NCI-H2196 (cell line): ENCODE measurements around the gene CACNG3.
"Not testable (repeated sequence)": the region's sequence is repeated elsewhere in the genome, so short reads cannot be mapped to it uniquely, and the experiment has no call there.

Experiments used
- DNase-seq: peaks from one replicate; lab custom pipeline; 2025; ENCODE audit not compliant: unreplicated experiment; lab: John Stamatoyannopoulos, UW

Gene CACNG3

DNA sequence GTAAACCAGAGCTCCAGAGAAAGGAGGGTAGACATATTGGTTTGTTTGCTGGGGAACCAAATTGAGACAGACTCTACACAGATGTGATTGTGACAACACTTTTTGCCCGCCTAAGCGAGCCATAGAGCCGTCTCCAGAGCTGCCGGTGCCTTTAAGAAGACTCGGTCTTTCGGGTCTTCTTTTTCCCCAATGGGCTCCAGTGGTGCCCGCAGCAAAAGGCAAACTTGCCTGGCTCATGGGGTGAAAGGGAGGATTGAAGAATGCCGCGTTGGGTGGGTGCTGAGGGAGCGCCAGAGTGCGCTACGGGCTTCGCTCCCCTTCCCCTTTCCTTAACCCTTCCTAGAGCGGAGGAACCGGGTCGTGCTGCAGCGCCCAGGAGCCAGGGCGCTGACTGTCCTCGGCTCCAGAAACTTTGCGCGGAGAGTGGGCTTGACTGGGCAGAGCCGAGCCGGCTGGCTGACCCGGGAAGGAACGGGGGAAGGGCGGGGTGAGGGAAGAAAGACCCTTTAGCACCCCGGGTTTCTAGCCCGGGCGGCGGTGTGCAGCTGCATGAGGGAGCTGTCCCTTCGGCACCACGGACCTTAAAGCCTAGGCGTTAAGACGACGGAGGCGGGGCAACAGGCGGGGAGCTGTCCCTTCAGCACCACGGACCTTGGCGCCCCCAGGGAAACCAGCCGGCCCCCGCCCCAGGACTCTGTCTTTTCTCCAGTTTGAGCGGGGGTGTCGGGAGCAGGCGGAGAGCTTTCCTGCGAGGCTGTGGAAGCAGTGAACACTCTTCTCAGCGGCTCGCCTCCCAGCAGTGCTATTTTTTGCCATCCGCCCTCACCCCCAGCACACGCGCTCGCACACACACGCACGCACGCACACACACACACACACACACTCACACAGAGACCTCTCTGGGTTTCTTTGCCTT is at the start of gene CACNG3:
CACNG3 (plus strand) TSS at position 880 of the 916 bp plus-strand sequence. CDS start 420 bp downstream, outside the sequence.
- no peak for DNase-seq

GRCh38 chr16:24206926-24207325 is 49.2 kb upstream of the CACNG3 start:
- no peak for DNase-seq

GRCh38 chr16:24208710-24209109 is 47.4 kb upstream of the CACNG3 start:
- DNase-seq, result no peak

- DNase-seq, result no peak
These were observed 41.1 kb upstream of the CACNG3 start for GRCh38 chr16:24214992-24215391.

DNA sequence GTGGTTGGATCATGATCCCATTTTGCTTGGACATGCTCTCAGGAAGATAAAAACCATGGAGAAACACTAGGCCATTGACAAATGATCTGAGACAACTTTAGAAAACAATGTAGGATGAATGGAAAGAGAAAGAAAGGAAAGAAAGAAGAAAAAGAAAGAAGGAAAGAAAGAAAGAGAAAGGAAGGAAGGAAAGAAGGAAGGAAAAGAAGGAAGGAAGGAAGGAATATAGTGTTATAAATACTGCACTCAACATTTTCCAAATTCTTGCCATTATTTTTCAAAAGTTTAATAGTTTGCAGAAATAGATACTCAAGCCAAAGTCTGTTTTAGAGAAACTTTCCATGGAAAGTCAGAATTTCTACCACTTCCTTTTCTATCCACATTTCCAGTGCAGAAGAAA is 39.2 kb upstream of the CACNG3 start:
- no peak for DNase-seq

GRCh38 chr16:24217461-24217860 is 38.7 kb upstream of the CACNG3 start:
- no peak for DNase-seq

GRCh38 chr16:24218299-24218698 is 37.8 kb upstream of the CACNG3 start:
- no peak for DNase-seq

- no peak for DNase-seq
These were observed 34.9 kb upstream of the CACNG3 start for GRCh38 chr16:24221219-24221618.

GRCh38 chr16:24228514-24228913 is 27.6 kb upstream of the CACNG3 start:
- DNase-seq, result no peak

GRCh38 chr16:24232936-24233335 is 23.2 kb upstream of the CACNG3 start:
- DNase-seq, result no peak

DNA sequence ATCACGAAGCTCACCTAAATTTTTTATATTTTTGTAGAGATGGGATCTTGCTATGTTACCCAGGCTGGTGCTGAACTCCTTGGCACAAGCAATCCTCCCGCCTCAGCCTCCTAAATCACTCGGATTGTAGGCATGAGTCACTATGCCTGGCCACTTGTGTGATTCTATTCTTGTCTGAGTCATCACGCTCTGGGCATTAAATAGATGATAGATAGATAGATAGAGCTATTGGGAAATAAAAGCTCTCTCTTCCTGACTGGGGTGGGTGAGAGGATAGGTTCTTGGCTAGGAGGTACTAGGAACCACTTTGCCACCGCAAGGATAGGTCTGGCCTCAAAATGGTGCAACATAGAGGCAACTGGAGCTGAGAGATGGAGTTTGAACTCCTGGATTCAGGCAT is 21.4 kb upstream of the CACNG3 start:
- DNase-seq, result no peak

DNA sequence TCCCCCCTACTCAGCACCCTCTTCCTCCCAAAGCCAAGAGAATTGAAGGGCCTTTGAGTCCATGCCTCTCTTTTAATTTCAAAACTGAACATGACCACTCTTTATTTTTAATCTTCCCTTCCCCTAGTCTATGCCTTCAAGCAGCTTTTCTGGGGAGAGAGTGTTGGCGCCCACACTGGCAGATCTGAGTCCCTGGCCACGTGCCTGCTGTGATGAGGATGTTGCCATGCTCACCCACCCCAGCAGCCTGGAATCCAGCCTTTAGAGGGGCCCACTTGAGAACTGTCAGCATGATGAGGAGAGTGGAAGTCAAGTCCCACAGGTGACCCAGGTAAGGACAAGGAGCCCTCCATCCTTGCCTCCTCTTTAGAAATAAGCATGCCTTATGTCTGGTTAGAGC is 20.3 kb upstream of the CACNG3 start:
- no peak for DNase-seq

DNA sequence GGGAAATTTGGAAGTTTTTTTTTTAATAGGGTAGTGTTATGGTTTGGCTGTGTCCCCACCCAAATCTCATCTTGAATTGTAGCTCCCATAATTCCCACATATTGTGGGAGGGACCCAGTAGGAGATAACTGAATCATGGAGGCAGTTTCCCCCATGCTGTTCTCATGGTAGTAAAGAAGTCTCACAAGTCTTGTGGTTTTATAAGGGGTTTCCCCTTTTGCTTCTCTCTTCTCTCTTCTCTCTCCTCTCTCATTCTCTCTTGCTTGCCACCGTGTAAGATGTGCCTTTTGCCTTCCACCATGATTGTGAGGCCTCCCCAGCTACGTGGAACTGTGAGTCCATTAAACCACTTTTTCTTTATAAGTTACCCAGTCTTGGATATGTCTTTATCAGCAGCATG is 17.3 kb upstream of the CACNG3 start:
- not testable (repeated sequence) for DNase-seq

- no peak for DNase-seq
These were observed 9.1 kb upstream of the CACNG3 start for GRCh38 chr16:24246911-24247607.

- peak; percentile 13 for DNase-seq
These were observed 2.9 kb upstream of the CACNG3 start for GRCh38 chr16:24253192-24253591.

GRCh38 chr16:24257958-24258357 is 1.8 kb downstream of the CACNG3 start:
- DNase-seq, result no peak

GRCh38 chr16:24258791-24259190 is 2.7 kb downstream of the CACNG3 start:
- DNase-seq, result no peak

DNA sequence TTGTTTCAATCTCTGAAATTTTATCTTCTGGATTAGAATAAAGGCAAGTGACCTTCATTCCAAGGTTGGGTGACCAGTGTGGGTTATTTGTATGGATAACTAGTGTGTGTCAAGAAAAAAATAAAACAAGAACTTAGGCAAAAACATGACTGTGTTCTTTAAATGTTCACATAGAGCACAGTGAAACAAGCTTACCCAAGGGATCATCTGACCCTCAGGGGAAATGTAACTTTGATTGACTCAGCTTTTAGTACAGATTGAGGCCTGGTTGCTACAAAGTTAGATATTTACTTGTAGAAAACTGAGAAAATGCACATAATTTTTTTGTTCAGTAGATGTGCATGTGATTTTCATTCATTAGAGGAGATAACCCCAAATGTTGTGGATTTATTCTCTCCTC is 6.7 kb downstream of the CACNG3 start:
- no peak for DNase-seq

DNA sequence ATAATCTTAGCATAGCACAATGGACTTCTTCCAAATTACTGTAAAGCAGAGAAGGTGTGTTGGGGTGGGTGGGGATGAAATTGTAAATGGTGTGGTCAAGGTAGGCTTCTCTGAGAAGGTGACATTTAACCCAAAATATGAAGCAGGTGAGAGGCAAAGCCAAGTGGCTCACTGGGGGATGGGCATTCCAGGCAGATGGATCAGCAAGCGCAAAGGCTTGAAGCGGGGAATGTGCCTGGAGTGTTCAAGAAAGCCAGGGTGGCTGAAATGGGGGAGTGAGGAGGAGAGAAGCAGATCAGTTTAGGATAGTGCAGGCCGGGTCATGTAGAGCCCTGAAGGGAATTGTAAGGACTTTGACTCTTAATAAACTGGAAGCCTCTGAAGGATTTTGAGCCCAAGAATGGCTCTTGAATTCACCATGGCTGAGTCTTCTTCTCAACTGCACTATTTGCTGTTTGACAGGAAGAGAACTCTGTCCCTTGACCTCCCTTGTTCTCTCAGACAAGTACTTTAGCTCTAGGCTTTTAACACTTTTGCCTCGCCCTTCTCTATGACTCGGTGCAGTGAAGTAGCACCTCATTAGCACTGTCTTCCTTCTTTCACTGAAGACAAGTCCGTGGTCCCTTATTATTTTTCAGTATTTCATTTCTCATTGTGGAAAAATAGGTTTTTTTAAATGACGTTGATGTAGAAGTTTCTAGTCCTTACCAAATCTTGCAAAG is 14.7 kb downstream of the CACNG3 start:
- no peak for DNase-seq

- DNase-seq, result no peak
These were observed 16.2 kb downstream of the CACNG3 start for GRCh38 chr16:24272379-24272778.

GRCh38 chr16:24273508-24274182 is 17.5 kb downstream of the CACNG3 start:
- DNase-seq, result no peak
